ENCODE data around the gene CALML3.

CALML3 gene

DNA sequence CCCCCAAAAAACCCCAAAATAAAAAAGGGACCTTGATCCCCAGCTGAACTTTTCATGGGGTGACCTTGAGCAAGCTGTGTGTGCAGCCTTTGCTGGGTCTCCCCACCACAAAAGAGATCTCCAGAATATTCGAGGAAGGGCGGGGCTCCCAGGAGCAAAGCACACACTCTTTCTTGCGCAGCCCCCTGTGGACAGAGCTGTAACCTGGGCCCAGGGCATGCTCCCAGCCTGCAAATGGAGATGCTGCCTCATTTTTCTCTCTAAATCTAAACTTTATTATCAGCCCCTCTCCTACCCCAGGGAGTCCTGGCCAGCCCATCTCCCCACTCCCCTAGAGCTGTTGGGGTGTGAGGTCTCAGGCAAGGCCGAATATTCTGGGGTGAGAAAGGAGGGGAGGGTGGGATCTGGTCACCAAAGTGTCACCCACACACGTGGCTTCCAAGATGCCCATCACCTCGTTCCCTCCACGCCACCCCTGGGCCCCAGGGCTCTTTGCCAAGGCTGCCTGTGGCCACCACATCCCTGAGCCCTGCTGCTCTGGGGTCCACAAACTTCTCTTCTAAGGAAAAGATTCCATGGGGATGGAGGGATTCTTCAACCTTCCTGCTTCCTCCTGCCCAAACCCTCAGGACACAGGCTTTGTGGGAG is 1.7 kb upstream of the CALML3 start:
- FAIRE-seq (no peak), DNase-seq (ENCODE audit: insufficient read length, low spot score) (no peak)
- TF ChIP-seq, protein P1, sequence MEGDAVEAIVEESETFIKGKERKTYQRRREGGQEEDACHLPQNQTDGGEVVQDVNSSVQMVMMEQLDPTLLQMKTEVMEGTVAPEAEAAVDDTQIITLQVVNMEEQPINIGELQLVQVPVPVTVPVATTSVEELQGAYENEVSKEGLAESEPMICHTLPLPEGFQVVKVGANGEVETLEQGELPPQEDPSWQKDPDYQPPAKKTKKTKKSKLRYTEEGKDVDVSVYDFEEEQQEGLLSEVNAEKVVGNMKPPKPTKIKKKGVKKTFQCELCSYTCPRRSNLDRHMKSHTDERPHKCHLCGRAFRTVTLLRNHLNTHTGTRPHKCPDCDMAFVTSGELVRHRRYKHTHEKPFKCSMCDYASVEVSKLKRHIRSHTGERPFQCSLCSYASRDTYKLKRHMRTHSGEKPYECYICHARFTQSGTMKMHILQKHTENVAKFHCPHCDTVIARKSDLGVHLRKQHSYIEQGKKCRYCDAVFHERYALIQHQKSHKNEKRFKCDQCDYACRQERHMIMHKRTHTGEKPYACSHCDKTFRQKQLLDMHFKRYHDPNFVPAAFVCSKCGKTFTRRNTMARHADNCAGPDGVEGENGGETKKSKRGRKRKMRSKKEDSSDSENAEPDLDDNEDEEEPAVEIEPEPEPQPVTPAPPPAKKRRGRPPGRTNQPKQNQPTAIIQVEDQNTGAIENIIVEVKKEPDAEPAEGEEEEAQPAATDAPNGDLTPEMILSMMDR (IDR thresholded peaks at IDR 0.05; ENCODE audit: insufficient read depth, missing control alignments) = no peak

DNA sequence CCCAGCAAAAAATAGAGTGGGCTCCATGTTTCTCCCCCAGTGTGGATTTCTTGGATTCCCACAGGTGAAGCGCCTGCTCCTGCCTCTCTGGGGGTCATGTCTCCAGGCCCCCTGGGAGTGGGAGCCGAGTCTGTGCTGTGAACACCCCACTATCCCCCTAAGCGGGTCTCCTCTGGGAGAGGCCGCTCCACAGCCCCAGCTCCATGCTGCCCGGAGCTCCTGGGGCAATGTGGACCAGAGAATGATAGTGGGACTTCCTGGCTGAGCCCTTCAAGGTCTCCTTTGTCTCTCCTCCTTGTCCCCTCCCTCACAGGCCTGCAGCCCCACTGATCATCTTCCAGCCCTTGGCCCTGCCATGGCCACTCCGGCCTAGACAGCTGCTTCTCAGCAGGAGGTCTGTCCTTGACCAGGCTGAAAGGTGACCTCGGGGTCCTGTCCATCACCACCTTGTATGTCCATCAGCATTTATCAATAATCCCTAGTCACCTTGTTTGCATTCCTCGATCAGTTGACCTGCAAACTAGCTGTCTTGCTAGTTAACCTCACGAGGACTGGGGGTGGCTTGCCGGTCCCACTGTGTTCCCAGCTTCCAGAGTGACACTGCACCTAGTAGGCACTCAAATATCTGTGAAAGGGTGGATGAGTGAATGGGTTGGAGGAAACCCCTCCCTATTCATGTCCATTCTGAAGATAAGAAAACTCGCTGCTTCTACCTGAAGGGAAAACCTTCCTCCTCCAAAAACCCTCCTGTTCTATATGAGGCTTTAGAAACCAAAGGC is 776 bp upstream of the CALML3 start:
- TF ChIP-seq, protein P1 (IDR thresholded peaks at IDR 0.05; ENCODE audit: insufficient read depth, missing control alignments) = no peak
- no peak for DNase-seq (ENCODE audit: insufficient read length, low spot score)
- FAIRE-seq = no peak

DNA sequence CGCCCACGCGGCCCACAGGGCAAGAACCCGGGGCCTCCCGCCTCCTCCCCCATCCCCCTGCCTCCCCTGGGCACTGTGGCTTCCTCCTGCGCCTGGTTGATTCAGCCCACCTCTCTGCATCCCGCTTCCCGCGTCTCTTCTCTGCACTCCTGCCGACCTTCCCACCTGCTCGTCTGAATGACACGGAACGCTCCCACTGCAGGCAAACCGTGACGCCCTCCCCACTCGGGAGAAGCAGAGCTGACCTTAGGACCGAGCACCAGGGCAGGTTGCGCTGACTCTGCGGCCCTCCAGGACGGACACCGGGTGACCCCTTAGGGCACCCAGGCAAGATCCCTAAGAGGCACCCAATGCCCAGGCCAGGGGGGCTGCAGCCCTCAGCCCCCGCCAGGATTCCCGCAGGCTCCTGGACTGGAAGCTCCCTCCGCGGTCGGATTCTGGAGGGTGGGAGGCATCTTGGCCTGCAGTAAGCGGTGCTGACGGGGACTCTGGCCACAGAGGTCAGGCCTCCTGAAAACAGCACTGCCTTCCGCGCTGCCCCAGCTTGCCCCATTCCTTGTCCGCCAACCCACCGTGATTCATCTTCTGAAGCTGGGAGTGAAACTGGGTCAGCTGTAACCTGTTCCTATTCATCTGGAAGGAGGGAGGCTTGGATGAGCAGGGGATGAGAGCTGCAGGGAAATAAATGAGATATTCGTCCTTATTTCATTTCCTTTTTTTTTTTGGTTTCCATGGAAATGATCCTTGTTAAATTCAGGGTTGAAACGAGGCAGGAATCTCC is 990 bp downstream of the CALML3 start:
- DNase-seq (ENCODE audit: insufficient read length, low spot score) = no peak

DNA sequence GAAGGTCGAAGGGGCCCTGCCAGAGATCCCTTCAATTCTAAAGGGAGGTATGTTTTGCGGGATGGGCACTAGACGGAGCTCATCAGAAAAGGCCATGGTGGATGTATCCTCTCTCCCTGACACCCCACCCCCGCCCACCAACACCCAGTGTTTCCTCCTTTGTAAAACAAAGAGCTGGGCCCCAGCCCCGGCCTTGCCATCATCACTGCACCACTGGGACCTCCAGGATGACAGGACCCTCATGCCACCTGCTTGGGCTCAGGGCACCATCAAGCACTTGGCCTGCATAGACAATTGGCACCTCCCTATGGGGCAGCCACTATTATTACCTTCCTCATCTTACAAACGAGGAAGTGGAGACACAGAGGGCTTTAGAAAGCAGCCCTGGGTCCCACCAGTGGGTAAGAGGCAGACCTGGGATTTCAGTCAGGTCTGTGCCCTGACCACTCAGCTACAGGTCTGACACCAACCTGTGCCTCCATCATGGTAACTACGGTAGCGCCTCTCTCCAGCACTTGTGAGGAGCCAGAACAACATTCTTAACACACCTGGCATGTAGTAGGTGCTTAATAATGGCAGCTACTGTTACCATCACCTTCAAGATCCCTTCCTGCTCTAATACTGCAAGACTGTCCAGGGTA is 2.0 kb downstream of the CALML3 start:
- TF ChIP-seq, protein P1 (IDR thresholded peaks at IDR 0.05; ENCODE audit: insufficient read depth, missing control alignments) = no peak
- no peak for FAIRE-seq
- no peak for DNase-seq (ENCODE audit: insufficient read length, low spot score)

More for the DNA sequence above, 990 bp downstream of the CALML3 start:
- FAIRE-seq = no peak
- TF ChIP-seq, protein P1 (IDR thresholded peaks at IDR 0.05; ENCODE audit: insufficient read depth, missing control alignments) = no peak

DNA sequence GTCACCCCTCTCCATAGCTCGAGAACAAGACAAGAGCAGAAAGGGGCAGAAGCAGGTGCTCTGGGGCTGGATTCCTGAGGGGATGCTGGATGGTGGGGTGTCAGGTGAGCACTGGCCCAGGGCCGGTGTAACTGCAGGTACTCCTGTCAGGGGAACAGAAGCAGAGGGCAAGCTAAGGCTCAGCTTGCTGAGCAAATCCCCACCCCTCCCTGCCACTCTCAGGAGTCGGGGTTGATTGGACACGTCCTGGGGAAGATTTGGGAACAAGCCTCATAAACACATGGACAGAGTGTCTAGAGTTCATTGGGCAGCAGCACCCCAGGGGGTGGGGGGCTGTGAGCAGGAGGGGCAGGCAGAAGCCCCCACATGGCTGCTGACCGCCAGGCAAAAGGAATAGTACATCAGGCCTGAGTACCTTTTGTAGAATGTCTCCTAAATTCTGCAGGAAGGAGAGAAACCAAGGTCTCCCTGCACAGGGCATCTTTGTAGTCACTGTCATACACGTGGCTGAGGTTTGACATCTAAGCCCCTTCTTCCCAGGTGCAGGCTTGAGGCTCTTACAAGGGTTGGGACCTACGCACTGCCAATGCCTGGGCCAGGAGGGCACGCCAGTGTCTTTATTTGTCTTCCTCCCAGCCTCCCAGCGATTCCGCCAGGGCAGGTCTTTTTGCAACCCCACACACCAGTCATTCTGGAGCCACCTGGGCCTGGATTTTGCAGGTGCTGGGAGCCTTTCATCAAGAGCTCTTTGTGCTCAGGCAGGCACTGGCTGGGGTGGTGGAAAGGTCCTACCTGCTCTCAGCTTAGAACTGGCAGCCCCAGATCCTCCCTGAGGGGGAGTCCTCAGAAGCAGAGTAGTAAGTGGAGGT is 2.8 kb downstream of the CALML3 start:
- no peak for FAIRE-seq
- TF ChIP-seq, protein P1 (IDR thresholded peaks at IDR 0.05; ENCODE audit: insufficient read depth, missing control alignments) = no peak
- no peak for DNase-seq (ENCODE audit: insufficient read length, low spot score)

DNA sequence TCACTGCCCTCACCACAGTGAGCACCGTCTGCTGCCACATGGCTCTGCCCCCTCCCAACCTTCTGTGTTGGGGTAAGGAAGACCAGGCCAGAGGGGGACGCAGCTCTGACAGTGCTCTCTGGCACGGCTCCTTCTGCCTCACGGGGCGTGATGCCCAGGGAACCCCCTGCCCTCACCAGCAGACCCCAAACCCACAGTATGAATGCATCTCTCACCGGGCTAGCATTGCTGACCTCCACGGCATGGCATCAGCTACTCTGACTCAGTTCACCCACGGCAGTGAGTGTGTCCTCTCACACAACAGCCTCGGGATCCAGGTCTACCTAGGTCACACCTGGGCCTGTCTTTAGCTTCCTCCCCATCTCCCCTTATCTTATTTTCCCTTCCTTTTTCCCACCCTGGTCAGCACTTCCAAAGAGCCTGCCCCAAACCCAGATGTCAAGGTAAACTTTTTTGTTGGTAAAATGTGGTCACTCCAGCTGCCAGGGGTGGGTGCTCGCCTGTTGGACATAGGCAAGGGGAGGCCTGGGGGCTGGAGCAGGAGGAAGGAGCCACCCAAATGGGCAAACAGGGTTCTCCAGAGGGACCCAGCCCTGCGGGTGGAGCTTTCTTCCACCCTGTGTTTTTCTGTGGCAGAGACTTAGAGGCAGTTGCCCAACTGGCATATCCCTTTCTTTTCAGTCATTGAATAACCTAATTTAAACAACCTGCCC is 4.4 kb downstream of the CALML3 start:
- no peak for FAIRE-seq
- DNase-seq (ENCODE audit: insufficient read length, low spot score) = no peak
- TF ChIP-seq, protein P1 (IDR thresholded peaks at IDR 0.05; ENCODE audit: insufficient read depth, missing control alignments) = no peak

Data from D721Med (cell line).